ENCODE data around the gene MAGI1. TPM values are rescaled to one million over a fixed set of nuclear protein-coding genes. Genes with fewer than 3 reads are reported as not detected.

The MAGI1 gene
- total RNA-seq, 6 donors from 2014 or later = 33.0 to 72.9 (median 62.4) TPM

GRCh38 chr3:65779390-65779789 lies 259.3 kb downstream of the MAGI1 start:
- Histone ChIP-seq H3K27me3 (no peaks in the 10 kb centered on the region), H3K4me3 (no peak overlapping the region), H3K9me3 (no peaks in the 10 kb centered on the region), H3K36me3 (no peaks in the 10 kb centered on the region), H3K4me1 (no peaks in the 10 kb centered on the region), H3K27ac (no peak overlapping the region)
- 92 to 93% methylated on average over 2 of the region's 2 CpGs for WGBS, 2 donors
- TF ChIP-seq POLR2A (IDR thresholded peaks at IDR 0.05) = no peak
- no peak for TF ChIP-seq EP300 (IDR thresholded peaks at IDR 0.05)
- no peak for TF ChIP-seq CTCF (IDR thresholded peaks at IDR 0.05)
- no peak for TF ChIP-seq POLR2AphosphoS5 (IDR thresholded peaks at IDR 0.05)
- no peak for ATAC-seq (ENCODE audit: low FRiP score in 2 of 2)
- no peak for DNase-seq

GRCh38 chr3:65778968-65779367 lies 259.8 kb downstream of the MAGI1 start:
- Histone ChIP-seq H3K9me3 (no peaks in the 10 kb centered on the region), H3K4me3 (no peak overlapping the region), H3K4me1 (no peaks in the 10 kb centered on the region), H3K27me3 (no peaks in the 10 kb centered on the region), H3K27ac (no peak overlapping the region), H3K36me3 (no peaks in the 10 kb centered on the region)
- 62 to 65% methylated on average over 2 of the region's 2 CpGs for WGBS, 2 donors
- DNase-seq (no peak), ATAC-seq (ENCODE audit: low FRiP score in 2 of 2) (no peak)
- no peak for TF ChIP-seq CTCF (IDR thresholded peaks at IDR 0.05)
- no peak for TF ChIP-seq POLR2AphosphoS5 (IDR thresholded peaks at IDR 0.05)
- TF ChIP-seq EP300 (IDR thresholded peaks at IDR 0.05) = no peak
- no peak for TF ChIP-seq POLR2A (IDR thresholded peaks at IDR 0.05)

- no peak for ATAC-seq (ENCODE audit: low FRiP score in 2 of 2)
- H3K4me1 ChIP-seq = no peaks in the 10 kb centered on the region
Observed at GRCh38 chr3:65777050-65777449, 261.7 kb downstream of the MAGI1 start.

GRCh38 chr3:65776494-65776893 lies 262.2 kb downstream of the MAGI1 start:
- no peak overlapping the region for H3K27ac ChIP-seq
- H3K27me3 ChIP-seq = no peaks in the 10 kb centered on the region
- ATAC-seq (ENCODE audit: low FRiP score in 2 of 2) (no peak), DNase-seq (no peak)
- no peaks in the 10 kb centered on the region for H3K36me3 ChIP-seq
- TF ChIP-seq EP300 (IDR thresholded peaks at IDR 0.05) (no peak), POLR2A (IDR thresholded peaks at IDR 0.05) (no peak), CTCF (IDR thresholded peaks at IDR 0.05) (no peak), POLR2AphosphoS5 (IDR thresholded peaks at IDR 0.05) (no peak)
- no peaks in the 10 kb centered on the region for H3K4me1 ChIP-seq
- WGBS, 2 donors = 81 to 85% methylated on average over 6 of the region's 6 CpGs
- H3K4me3 ChIP-seq = no peak overlapping the region
- no peaks in the 10 kb centered on the region for H3K9me3 ChIP-seq

More at GRCh38 chr3:65777050-65777449, 261.7 kb downstream of the MAGI1 start:
- Histone ChIP-seq H3K27ac (no peak overlapping the region), H3K27me3 (no peaks in the 10 kb centered on the region), H3K9me3 (no peaks in the 10 kb centered on the region), H3K36me3 (no peaks in the 10 kb centered on the region), H3K4me3 (no peak overlapping the region)
- no peak for TF ChIP-seq POLR2A (IDR thresholded peaks at IDR 0.05)
- WGBS, 2 donors = 86 to 90% methylated on average over 3 of the region's 3 CpGs
- DNase-seq = no peak

GRCh38 chr3:65776081-65776480 lies 262.6 kb downstream of the MAGI1 start:
- DNase-seq = no peak
- H3K27ac ChIP-seq = no peak overlapping the region
- no peak for TF ChIP-seq POLR2A (IDR thresholded peaks at IDR 0.05)
- TF ChIP-seq CTCF (IDR thresholded peaks at IDR 0.05) = no peak
- no peak for TF ChIP-seq POLR2AphosphoS5 (IDR thresholded peaks at IDR 0.05)
- no peak for TF ChIP-seq EP300 (IDR thresholded peaks at IDR 0.05)
- no peaks in the 10 kb centered on the region for H3K27me3 ChIP-seq
- no peaks in the 10 kb centered on the region for H3K36me3 ChIP-seq
- no peak for ATAC-seq (ENCODE audit: low FRiP score in 2 of 2)
- H3K4me3 ChIP-seq = no peak overlapping the region
- no peaks in the 10 kb centered on the region for H3K9me3 ChIP-seq
- H3K4me1 ChIP-seq = no peaks in the 10 kb centered on the region
